Measurements from ENCODE around the gene C3orf52.

DNA sequence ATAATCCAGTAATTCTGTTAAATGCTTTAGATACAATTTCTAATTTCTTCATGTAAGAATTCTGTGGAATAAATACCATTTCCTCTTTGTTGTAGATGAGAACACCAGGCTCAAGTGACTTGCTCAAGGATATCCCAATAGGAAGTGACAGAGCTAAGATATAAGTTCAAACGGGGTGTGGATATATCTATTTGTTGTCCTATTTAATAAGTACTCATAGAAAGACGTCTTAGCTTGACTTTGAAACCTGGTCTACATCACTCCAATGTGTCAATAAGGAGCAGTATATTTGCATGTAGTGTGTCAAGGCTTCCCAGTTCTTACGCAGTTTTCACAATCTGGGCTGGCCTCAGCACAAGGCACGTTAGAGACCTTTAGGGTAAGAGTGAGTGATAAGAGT lies 51.6 kb downstream of the C3orf52 start:
- TF ChIP-seq, protein P1, sequence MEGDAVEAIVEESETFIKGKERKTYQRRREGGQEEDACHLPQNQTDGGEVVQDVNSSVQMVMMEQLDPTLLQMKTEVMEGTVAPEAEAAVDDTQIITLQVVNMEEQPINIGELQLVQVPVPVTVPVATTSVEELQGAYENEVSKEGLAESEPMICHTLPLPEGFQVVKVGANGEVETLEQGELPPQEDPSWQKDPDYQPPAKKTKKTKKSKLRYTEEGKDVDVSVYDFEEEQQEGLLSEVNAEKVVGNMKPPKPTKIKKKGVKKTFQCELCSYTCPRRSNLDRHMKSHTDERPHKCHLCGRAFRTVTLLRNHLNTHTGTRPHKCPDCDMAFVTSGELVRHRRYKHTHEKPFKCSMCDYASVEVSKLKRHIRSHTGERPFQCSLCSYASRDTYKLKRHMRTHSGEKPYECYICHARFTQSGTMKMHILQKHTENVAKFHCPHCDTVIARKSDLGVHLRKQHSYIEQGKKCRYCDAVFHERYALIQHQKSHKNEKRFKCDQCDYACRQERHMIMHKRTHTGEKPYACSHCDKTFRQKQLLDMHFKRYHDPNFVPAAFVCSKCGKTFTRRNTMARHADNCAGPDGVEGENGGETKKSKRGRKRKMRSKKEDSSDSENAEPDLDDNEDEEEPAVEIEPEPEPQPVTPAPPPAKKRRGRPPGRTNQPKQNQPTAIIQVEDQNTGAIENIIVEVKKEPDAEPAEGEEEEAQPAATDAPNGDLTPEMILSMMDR (IDR thresholded peaks at IDR 0.05) = no peak
- TF ChIP-seq POLR2A (IDR thresholded peaks at IDR 0.05) = no peak

Data from thyroid gland (tissue), 4 donors.